SW480 (cell line): Measurements from ENCODE around the gene TLE5.

Experiments
- DNase-seq: peaks from one replicate; pipeline ENCODE4 v3.0.0-alpha.2; 2016; ENCODE audit warnings: low spot score

The TLE5 gene

GRCh38 chr19:3062165-3063105, at the start of gene TLE5:
Gene TLE5 (minus strand): TSS chr19:3062495. CDS start chr19:3062200, 295 bp downstream.
- DNase-seq, result no peak

GRCh38 chr19:3111586-3112247, 49.4 kb upstream of the TLE5 start:
- DNase-seq, result no peak

- no peak for DNase-seq
Observed at GRCh38 chr19:3110126-3110825, 48.0 kb upstream of the TLE5 start.

GRCh38 chr19:3109491-3109890, 47.2 kb upstream of the TLE5 start:
- DNase-seq, result no peak

GRCh38 chr19:3108775-3109174, 46.5 kb upstream of the TLE5 start:
- peak; percentile 30 for DNase-seq

- no peak for DNase-seq
Observed at GRCh38 chr19:3107658-3108057, 45.4 kb upstream of the TLE5 start.

GRCh38 chr19:3106509-3107141, 44.3 kb upstream of the TLE5 start:
- DNase-seq, result no peak

- no peak for DNase-seq
Observed at GRCh38 chr19:3105641-3106508, 43.6 kb upstream of the TLE5 start.

- DNase-seq, result no peak
Observed at GRCh38 chr19:3104708-3104983, 42.4 kb upstream of the TLE5 start.

- DNase-seq, result no peak
Observed at GRCh38 chr19:3102239-3103140, 40.2 kb upstream of the TLE5 start.

GRCh38 chr19:3100747-3101730, 38.7 kb upstream of the TLE5 start:
- no peak for DNase-seq

- DNase-seq, result no peak
Observed at GRCh38 chr19:3100331-3100730, 38.0 kb upstream of the TLE5 start.

GRCh38 chr19:3099347-3100145, 37.3 kb upstream of the TLE5 start:
- DNase-seq, result no peak

GRCh38 chr19:3098515-3099346, 36.4 kb upstream of the TLE5 start:
- no peak for DNase-seq

GRCh38 chr19:3098141-3098514, 35.8 kb upstream of the TLE5 start:
- DNase-seq, result no peak

- DNase-seq, result no peak
Observed at GRCh38 chr19:3097442-3097871, 35.2 kb upstream of the TLE5 start.

GRCh38 chr19:3096902-3097326, 34.6 kb upstream of the TLE5 start:
- DNase-seq, result no peak
